SK-N-SH (cell line): Measurements from ENCODE around the gene PACSIN2. TPM values are rescaled to one million over a fixed set of nuclear protein-coding genes. Genes with fewer than 3 reads are reported as not detected.

Experiments
- CTCF ChIA-PET: fragments of 300-600, 350-600 bp; formaldehyde crosslinking; extraction: SDS; loops from one replicate; lab custom pipeline; 2021; lab: Yijun Ruan, JAX
- POLR2A ChIA-PET: fragments of 350-600 bp; sonication (Branson Sonifier 250); formaldehyde crosslinking; extraction: SDS; loops from one replicate; lab custom pipeline; 2020; ENCODE audit warnings: antibody characterized with exemption, inconsistent platforms; lab: Yijun Ruan, JAX
- DNase-seq: peaks from one replicate; pipeline ENCODE4 v3.0.0; 2012
- H2AFZ ChIP-seq: fragments of 200-600 bp; sonication (generic); 2 replicates; pipeline ENCODE4 v1.8.1; 2016; ENCODE audit warnings: antibody characterized with exemption, mild to moderate bottlenecking, low read depth
- H3F3A ChIP-seq: fragments of 200-600 bp; sonication (generic); replicated peaks from 2 replicates; pipeline ENCODE3; 2016; ENCODE audit warnings: antibody characterized with exemption, mild to moderate bottlenecking; ENCODE audit not compliant: insufficient read depth
- H3K27ac ChIP-seq, 2 experiments: fragments of 200-500 bp in 1 of 2; fragments of 200-600 bp in 1 of 2; sonication (Bioruptor generic) in 1 of 2; sonication (generic), shearing (Covaris generic) in 1 of 2; 2 replicates each; pipeline versions ENCODE4 v1.5.1 to v1.6.1; 2014 to 2016; ENCODE audit warnings: low read depth in 2 of 2, inconsistent platforms in 1 of 2, low read length in 1 of 2, mild to moderate bottlenecking in 1 of 2, mixed read lengths in 1 of 2
- H3K27me3 ChIP-seq: fragments of 200-600 bp; sonication (generic), shearing (Covaris generic); 2 replicates; pipeline ENCODE4 v1.6.1; 2016; ENCODE audit warnings: mixed run types; ENCODE audit not compliant: insufficient read depth
- H3K36me3 ChIP-seq, 2 experiments: fragments of 200-500 bp in 1 of 2; fragments of 200-600 bp in 1 of 2; sonication (Bioruptor generic) in 1 of 2; sonication (generic) in 1 of 2; replicated peaks in 1 of 2; 2 replicates each; pipeline versions ENCODE3 to v1.5.1; 2014 to 2016; ENCODE audit warnings: low read length in 1 of 2, mild to moderate bottlenecking in 1 of 2; ENCODE audit not compliant: insufficient read depth in 2 of 2, control insufficient read depth in 1 of 2
- H3K4me1 ChIP-seq, 2 experiments: fragments of 200-500 bp in 1 of 2; fragments of 200-600 bp in 1 of 2; sonication (Bioruptor generic) in 1 of 2; sonication (generic), shearing (Covaris generic) in 1 of 2; 2 replicates each; pipeline versions ENCODE4 v1.5.1 to v1.6.1; 2014 to 2016; ENCODE audit warnings: low read depth in 1 of 2, low read length in 1 of 2, mixed run types in 1 of 2; ENCODE audit not compliant: insufficient read depth in 2 of 2, control insufficient read depth in 1 of 2
- H3K4me2 ChIP-seq: fragments of 200-600 bp; sonication (generic), shearing (Covaris generic); 2 replicates; pipeline ENCODE4 v1.6.1; 2017; ENCODE audit warnings: mixed run types
- H3K4me3 ChIP-seq, 2 experiments: fragments of 200-500 bp in 1 of 2; fragments of 200-600 bp in 1 of 2; sonication (Bioruptor generic) in 1 of 2; sonication (generic), shearing (Covaris generic) in 1 of 2; 2 replicates each; pipeline versions ENCODE4 v1.5.1 to v1.8.1; 2014 to 2016; ENCODE audit warnings: low read depth in 2 of 2, inconsistent platforms in 1 of 2, low read length in 1 of 2, mild to moderate bottlenecking in 1 of 2, mixed read lengths in 1 of 2, moderate library complexity in 1 of 2
- H3K79me2 ChIP-seq: fragments of 200-600 bp; sonication (generic); 2 replicates; pipeline ENCODE4 v1.8.1; 2017; ENCODE audit warnings: mild to moderate bottlenecking; ENCODE audit not compliant: insufficient read depth
- H3K9ac ChIP-seq: fragments of 200-600 bp; sonication (generic); 2 replicates; pipeline ENCODE4 v1.6.1; 2017; ENCODE audit warnings: mixed run types
- H3K9me2 ChIP-seq: fragments of 200-600 bp; sonication (generic); 2 replicates; pipeline ENCODE4 v1.6.1; 2017; ENCODE audit warnings: mixed run types
- H3K9me3 ChIP-seq: fragments of 200-600 bp; sonication (generic); 2 replicates; pipeline ENCODE4 v1.6.1; 2017; ENCODE audit warnings: mixed run types, mild to moderate bottlenecking, moderate library complexity
- H4K20me1 ChIP-seq: fragments of 200-600 bp; sonication (generic); 2 replicates; pipeline ENCODE4 v1.6.1; 2017; ENCODE audit warnings: mild to moderate bottlenecking, mixed run types; ENCODE audit not compliant: insufficient read depth
- CHD2 ChIP-seq: fragments of 150-350 bp; IDR thresholded peaks from 2 replicates; pipeline ENCODE4 v1.6.1; 2018; ENCODE audit warnings: low read length; ENCODE audit not compliant: partially characterized antibody
- FOSL2 ChIP-seq: IDR thresholded peaks from 2 replicates; pipeline ENCODE4 v1.4.0; 2012; ENCODE audit warnings: low read depth, mild to moderate bottlenecking, moderate library complexity, borderline replicate concordance
- IRF3 ChIP-seq: fragments of 150-350 bp; IDR thresholded peaks from 2 replicates; pipeline ENCODE4 v1.6.1; 2016; ENCODE audit warnings: mild to moderate bottlenecking, low read depth, low read length
- MXI1 ChIP-seq: IDR thresholded peaks from 2 replicates; pipeline ENCODE4 v1.6.1; 2012; ENCODE audit warnings: mild to moderate bottlenecking, low read depth, low read length, improper control_type of control experiment
- NFIC ChIP-seq: IDR thresholded peaks from 2 replicates; pipeline ENCODE4 v1.4.0; 2012; ENCODE audit warnings: borderline replicate concordance
- NRF1 ChIP-seq: IDR thresholded peaks from 2 replicates; pipeline ENCODE4 v1.6.1; 2012; ENCODE audit warnings: low read depth, mild to moderate bottlenecking, low read length
- PBX3 ChIP-seq: IDR thresholded peaks from 2 replicates; pipeline ENCODE4; 2012
- RFX5 ChIP-seq: IDR thresholded peaks from 2 replicates; pipeline ENCODE4 v1.6.1; 2012; ENCODE audit warnings: mild to moderate bottlenecking, improper control_type of control experiment, low read length
- RXRA ChIP-seq: IDR thresholded peaks from 2 replicates; pipeline ENCODE4 v1.4.0; 2012; ENCODE audit warnings: low read depth, mild to moderate bottlenecking, borderline replicate concordance
- SIN3A ChIP-seq: IDR thresholded peaks from 2 replicates; pipeline ENCODE4 v1.6.1; 2012; ENCODE audit warnings: low read depth, mild to moderate bottlenecking, low read length, moderate library complexity, borderline replicate concordance
- SMC3 ChIP-seq: IDR thresholded peaks from 2 replicates; pipeline ENCODE4 v1.6.1; 2012; ENCODE audit warnings: low read depth, low read length, improper control_type of control experiment
- TAF1 ChIP-seq: IDR thresholded peaks from 2 replicates; pipeline ENCODE4 v1.6.1; 2012; ENCODE audit warnings: low read depth, mild to moderate bottlenecking, low read length, moderate library complexity, borderline replicate concordance
- USF1 ChIP-seq: IDR thresholded peaks from 2 replicates; pipeline ENCODE4 v1.4.0; 2012; ENCODE audit warnings: low read depth, borderline replicate concordance
- USF2 ChIP-seq: fragments of 150-350 bp; IDR thresholded peaks from 2 replicates; pipeline ENCODE4 v1.6.1; 2017; ENCODE audit warnings: antibody characterized with exemption, low read length, low read depth, borderline replicate concordance
- YY1 ChIP-seq: IDR thresholded peaks from 2 replicates; pipeline ENCODE4 v1.4.0; 2012; ENCODE audit warnings: low read depth, mild to moderate bottlenecking
- WGBS: methylation state at CpG from one replicate; pipeline ENCODE4 v1.1.6; 2017; ENCODE audit warnings: low lambda C conversion rate; 5-methylcytosine and 5-hydroxymethylcytosine counted together
- polyA plus RNA-seq, 3 experiments: library from polyadenylated mRNA; depleted of rRNA; stranded (reverse); fragments of >200 nt; gene quantifications; 2 replicates each; pipeline ENCODE4 v1.2.3, GENCODE V29; 2012

PACSIN2 gene
- polyA plus RNA-seq, 1 of the 3 experiments (the other 2 are of a cell fraction): 60.5 TPM

GRCh38 chr22:42883121-42883520 lies 131.8 kb downstream of the PACSIN2 start (continued):
- TF ChIP-seq IRF3: no peak
- no peak for TF ChIP-seq YY1
- no peak for TF ChIP-seq NRF1
- TF ChIP-seq SMC3: no peak
- no peak for TF ChIP-seq USF1
- no peak for TF ChIP-seq RFX5
- no peak for TF ChIP-seq MXI1

GRCh38 chr22:42881982-42882656 lies 132.8 kb downstream of the PACSIN2 start:
- ChIA-PET POLR2A (no interaction called here), CTCF (no interaction called here)
- H3K9me2 ChIP-seq: no peaks in the 10 kb centered on the region
- TF ChIP-seq NFIC (no peak), PBX3 (no peak)
- no peak overlapping the region for H3K4me2 ChIP-seq
- H3K79me2 ChIP-seq: no peaks in the 10 kb centered on the region
- no peaks in the 10 kb centered on the region for H3K9me3 ChIP-seq
- no peak for DNase-seq
- H4K20me1 ChIP-seq: no peaks in the 10 kb centered on the region
- WGBS: 95% methylated on average over 2 of the region's 10 CpGs
- H3K4me1 ChIP-seq: no peaks in the 10 kb centered on the region
- H3K36me3 ChIP-seq: peaks cover 0 to 20% of the 10 kb centered on the region in 2 experiments
- H3K27ac ChIP-seq: no peak overlapping the region
- no peak overlapping the region for H3K9ac ChIP-seq
- H3K4me3 ChIP-seq: no peak overlapping the region
- no peak overlapping the region for H2AFZ ChIP-seq
- no peaks in the 10 kb centered on the region for H3K27me3 ChIP-seq
- H3F3A ChIP-seq: no peaks in the 10 kb centered on the region

GRCh38 chr22:42881298-42881697 lies 133.7 kb downstream of the PACSIN2 start:
- Histone ChIP-seq H3K9ac (no peak overlapping the region), H3K36me3 (peaks cover 0 to 27% of the 10 kb centered on the region in 2 experiments), H3K9me3 (no peaks in the 10 kb centered on the region), H3K27me3 (no peaks in the 10 kb centered on the region), H3K4me3 (no peak overlapping the region), H3K4me2 (no peak overlapping the region), H3K27ac (no peak overlapping the region), H3K9me2 (no peaks in the 10 kb centered on the region), H3K79me2 (no peaks in the 10 kb centered on the region), H3K4me1 (no peaks in the 10 kb centered on the region), H2AFZ (no peak overlapping the region), H3F3A (no peaks in the 10 kb centered on the region), H4K20me1 (no peaks in the 10 kb centered on the region)
- ChIA-PET CTCF (no interaction called here), POLR2A (no interaction called here)
- WGBS: 90% methylated on average over 4 of the region's 12 CpGs
- no peak for DNase-seq
- no peak for TF ChIP-seq USF2
- no peak for TF ChIP-seq SIN3A
- TF ChIP-seq PBX3: no peak
- no peak for TF ChIP-seq USF1
- no peak for TF ChIP-seq TAF1
- TF ChIP-seq RXRA: no peak
- no peak for TF ChIP-seq FOSL2
- TF ChIP-seq RFX5: no peak
- no peak for TF ChIP-seq CHD2
